ENCODE data around the gene TAS1R2.

DNA sequence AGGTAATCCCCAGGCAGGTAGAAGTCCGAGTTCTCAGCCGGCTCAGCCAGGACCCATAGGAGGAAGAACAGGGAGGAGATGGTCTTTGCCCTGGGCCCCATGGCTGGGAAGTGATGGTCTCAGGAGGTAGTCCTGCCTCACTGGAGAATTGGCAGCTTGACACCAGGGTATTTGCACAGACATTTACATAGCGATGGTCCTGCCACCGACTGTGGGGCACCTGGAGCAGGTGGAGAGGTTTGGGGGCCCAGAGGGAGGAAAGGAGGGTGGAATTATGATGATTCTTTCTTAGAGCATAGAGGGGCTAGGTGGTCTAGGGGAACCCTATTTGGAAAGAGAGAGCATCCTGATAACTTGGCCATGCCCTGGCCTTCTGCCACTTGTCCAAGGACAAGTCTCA is at the start of gene TAS1R2:
- TF ChIP-seq EZH2 (IDR thresholded peaks at IDR 0.05) = no peak
- TF ChIP-seq FOXP2 (optimal IDR thresholded peaks at IDR 0.05; ENCODE audit: control extremely low read depth, extremely low read length, insufficient read depth) = no peak
- no peak for TF ChIP-seq POLR2AphosphoS5 (IDR thresholded peaks at IDR 0.05; ENCODE audit: borderline replicate concordance, low read depth, low read length)

Measured in SK-N-MC (cell line).